ENCODE results near the gene KCNQ4. TPM values are rescaled to one million over a fixed set of nuclear protein-coding genes. Genes with fewer than 3 reads are reported as not detected.

KCNQ4 gene
- total RNA-seq, 4 donors from 2014 or later = 1.1 to 3.8 (median 1.5) TPM

DNA sequence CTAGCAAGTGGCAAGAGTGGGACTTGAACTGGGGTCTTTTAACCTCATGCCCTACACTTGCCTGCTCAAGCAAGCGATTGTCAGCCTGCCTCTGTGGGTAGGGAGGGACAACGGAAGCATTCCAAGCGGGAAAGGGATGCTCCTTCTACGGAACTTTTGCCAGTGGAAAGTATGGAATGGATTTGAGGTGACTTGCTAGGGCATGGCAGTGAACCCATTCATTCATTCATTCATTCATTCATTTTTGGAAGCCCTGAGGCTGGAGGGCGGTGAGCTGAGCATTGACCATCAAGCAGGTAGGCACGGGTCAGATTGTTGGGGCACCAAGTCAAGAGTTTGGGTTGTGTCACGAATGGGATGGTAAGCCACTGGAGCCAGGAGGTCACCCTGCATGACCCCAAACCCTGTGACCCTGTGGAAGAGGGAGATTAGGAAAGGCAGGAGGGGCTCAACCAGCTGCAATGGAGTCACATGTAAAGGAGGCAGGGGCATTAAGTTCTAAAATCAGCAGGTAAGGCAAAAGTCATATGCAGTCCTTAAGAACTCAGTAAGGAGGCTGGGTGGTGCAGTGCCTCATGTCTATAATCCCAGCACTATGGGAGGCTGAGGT is 90.4 kb downstream of the KCNQ4 start:
- TF ChIP-seq, protein P1, sequence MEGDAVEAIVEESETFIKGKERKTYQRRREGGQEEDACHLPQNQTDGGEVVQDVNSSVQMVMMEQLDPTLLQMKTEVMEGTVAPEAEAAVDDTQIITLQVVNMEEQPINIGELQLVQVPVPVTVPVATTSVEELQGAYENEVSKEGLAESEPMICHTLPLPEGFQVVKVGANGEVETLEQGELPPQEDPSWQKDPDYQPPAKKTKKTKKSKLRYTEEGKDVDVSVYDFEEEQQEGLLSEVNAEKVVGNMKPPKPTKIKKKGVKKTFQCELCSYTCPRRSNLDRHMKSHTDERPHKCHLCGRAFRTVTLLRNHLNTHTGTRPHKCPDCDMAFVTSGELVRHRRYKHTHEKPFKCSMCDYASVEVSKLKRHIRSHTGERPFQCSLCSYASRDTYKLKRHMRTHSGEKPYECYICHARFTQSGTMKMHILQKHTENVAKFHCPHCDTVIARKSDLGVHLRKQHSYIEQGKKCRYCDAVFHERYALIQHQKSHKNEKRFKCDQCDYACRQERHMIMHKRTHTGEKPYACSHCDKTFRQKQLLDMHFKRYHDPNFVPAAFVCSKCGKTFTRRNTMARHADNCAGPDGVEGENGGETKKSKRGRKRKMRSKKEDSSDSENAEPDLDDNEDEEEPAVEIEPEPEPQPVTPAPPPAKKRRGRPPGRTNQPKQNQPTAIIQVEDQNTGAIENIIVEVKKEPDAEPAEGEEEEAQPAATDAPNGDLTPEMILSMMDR (IDR thresholded peaks at IDR 0.05) = no peak
- Histone ChIP-seq H3K27me3 (no peaks in the 10 kb centered on the region), H3K4me1 (peaks cover 17% of the 10 kb centered on the region), H3K27ac (no peak overlapping the region), H3K4me3 (no peak overlapping the region), H3K36me3 (no peaks in the 10 kb centered on the region), H3K9me3 (no peaks in the 10 kb centered on the region)
- no peak for DNase-seq (ENCODE audit: low spot score in 2 of 2)
- WGBS = 84% methylated on average over 7 of the region's 7 CpGs

DNA sequence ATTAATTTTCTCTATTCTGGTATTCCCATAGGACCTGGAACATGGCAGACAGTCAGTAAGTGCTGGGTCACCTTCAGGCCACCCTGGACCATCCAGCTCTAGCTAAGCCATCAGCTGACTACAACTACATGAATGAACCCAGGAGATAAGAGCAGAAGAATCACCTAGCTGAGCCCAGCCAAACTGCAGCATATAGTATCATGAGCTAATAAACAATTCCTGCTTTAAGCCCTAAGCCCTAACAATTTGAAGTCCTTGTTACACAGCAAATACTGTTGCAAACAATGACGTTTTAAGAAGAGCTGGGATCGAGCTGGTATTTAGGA is 92.8 kb downstream of the KCNQ4 start:
- Histone ChIP-seq H3K27me3 (no peaks in the 10 kb centered on the region), H3K4me3 (no peak overlapping the region), H3K4me1 (peaks cover 24% of the 10 kb centered on the region), H3K27ac (no peak overlapping the region), H3K36me3 (no peaks in the 10 kb centered on the region), H3K9me3 (no peaks in the 10 kb centered on the region)
- WGBS = 92% methylated on average over 2 of the region's 2 CpGs
- DNase-seq (ENCODE audit: low spot score in 2 of 2) = no peak
- TF ChIP-seq POLR2A (IDR thresholded peaks at IDR 0.05) (no peak), EP300 (IDR thresholded peaks at IDR 0.05) (no peak), POLR2AphosphoS5 (IDR thresholded peaks at IDR 0.05) (no peak)
- TF ChIP-seq, protein P1 (IDR thresholded peaks at IDR 0.05) = no peak

DNA sequence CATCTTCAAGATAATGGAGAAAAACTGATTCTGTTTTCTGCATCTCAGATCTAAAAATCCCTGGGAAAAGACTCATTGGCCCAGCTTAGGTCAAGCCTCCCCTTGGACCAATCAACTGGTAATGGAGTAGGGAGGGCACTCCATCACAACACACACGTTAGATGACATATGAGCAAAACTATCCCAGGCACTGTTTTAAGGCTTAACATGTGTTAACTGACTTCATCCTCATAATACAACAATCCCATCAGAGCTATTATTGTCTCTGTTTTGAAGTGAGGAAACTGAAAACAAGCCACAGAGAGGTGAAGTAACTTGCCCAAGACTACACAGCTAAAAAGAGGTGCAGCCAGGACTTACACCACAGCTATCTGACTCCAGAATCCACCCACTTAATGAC is 93.3 kb downstream of the KCNQ4 start:
- Histone ChIP-seq H3K27me3 (no peaks in the 10 kb centered on the region), H3K36me3 (no peaks in the 10 kb centered on the region), H3K9me3 (no peaks in the 10 kb centered on the region), H3K4me1 (peaks cover 27% of the 10 kb centered on the region), H3K4me3 (no peak overlapping the region), H3K27ac (peak overlapping the region; percentile 39)
- DNase-seq (ENCODE audit: low spot score in 2 of 2) = no peak
- 82% methylated on average over 1 of the region's 1 CpG for WGBS
- TF ChIP-seq, protein P1 (IDR thresholded peaks at IDR 0.05) = no peak
- TF ChIP-seq EP300 (IDR thresholded peaks at IDR 0.05) = no peak
- TF ChIP-seq POLR2A (IDR thresholded peaks at IDR 0.05) = no peak
- TF ChIP-seq POLR2AphosphoS5 (IDR thresholded peaks at IDR 0.05) = no peak

DNA sequence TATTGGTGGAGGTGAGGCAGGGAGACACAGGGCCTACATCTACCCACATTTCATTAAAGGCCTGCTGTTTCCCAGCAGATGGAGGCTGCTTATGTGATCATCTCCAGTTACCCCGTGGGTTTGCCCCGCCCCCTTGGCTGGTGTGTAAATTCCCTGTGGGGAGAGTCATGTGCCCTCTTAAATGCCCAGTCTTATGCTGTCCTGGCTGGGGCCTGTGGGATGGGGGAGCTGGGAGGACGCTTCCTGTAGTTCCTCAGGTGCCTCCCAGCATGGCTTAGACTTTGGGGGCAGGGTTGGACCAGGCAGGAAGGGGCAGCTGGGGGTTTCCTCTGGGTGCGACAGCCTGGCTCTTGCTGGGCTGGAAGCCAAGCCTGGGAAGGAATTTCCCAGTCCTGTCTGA is 94.1 kb downstream of the KCNQ4 start:
- Histone ChIP-seq H3K9me3 (no peaks in the 10 kb centered on the region), H3K27me3 (no peaks in the 10 kb centered on the region), H3K36me3 (no peaks in the 10 kb centered on the region), H3K4me1 (peaks cover 22% of the 10 kb centered on the region), H3K4me3 (no peak overlapping the region), H3K27ac (peak overlapping the region; percentile 39)
- peak in 1 of 2 donors; percentile 79 for DNase-seq (ENCODE audit: low spot score in 2 of 2)
- 12% methylated on average over 4 of the region's 4 CpGs for WGBS
- TF ChIP-seq EP300 (IDR thresholded peaks at IDR 0.05) = no peak
- no peak for TF ChIP-seq POLR2A (IDR thresholded peaks at IDR 0.05)
- TF ChIP-seq POLR2AphosphoS5 (IDR thresholded peaks at IDR 0.05) = no peak
- TF ChIP-seq, protein P1 (IDR thresholded peaks at IDR 0.05) = no peak

DNA sequence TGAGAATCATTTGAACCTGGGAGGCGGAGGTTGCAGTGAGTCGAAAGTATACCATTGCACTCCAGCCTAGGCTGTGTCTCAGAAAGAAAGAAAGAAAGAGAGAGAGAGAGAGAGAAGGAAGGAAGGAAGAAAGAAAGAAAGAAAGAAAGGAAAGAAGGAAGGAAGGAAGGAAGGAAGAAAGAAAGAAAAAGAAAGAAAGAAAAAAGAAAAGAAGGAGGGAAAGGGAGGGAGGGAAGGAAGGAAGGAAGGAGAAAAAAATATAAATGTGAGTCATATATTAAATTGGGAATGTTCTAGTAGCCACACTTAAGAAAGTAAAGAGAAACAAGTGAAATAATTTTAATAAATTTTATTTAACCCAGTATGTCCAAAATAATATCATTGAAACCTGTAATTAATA is 95.3 kb downstream of the KCNQ4 start:
- no peak overlapping the region for H3K27ac ChIP-seq
- H3K36me3 ChIP-seq = no peaks in the 10 kb centered on the region
- no peaks in the 10 kb centered on the region for H3K9me3 ChIP-seq
- 98% methylated on average over 2 of the region's 2 CpGs for WGBS
- H3K4me1 ChIP-seq = peaks cover 24% of the 10 kb centered on the region
- peaks cover 6% of the 10 kb centered on the region for H3K27me3 ChIP-seq
- no peak for DNase-seq (ENCODE audit: low spot score in 2 of 2)
- no peak for TF ChIP-seq EP300 (IDR thresholded peaks at IDR 0.05)
- no peak overlapping the region for H3K4me3 ChIP-seq
